HCT116 (cell line): Measurements from ENCODE around the gene CLIC3. TPM values are rescaled to one million over a fixed set of nuclear protein-coding genes. Genes with fewer than 3 reads are reported as not detected.

ENCODE experiments used
- ATAC-seq: fragments of 200-7000 bp; cut with Tn5 transposase; 2 replicates; pipeline ENCODE4 v1.9.1; 2020; ENCODE audit warnings: mild to moderate bottlenecking, moderate library complexity
- BruUV-seq: library from RNA; stranded (reverse); fragments of 400-500 nt; replicated peaks from 2 replicates; lab custom pipeline; 2021; lab: Mats Ljungman, UMichigan
- CTCF ChIA-PET: fragments of 300-600 bp; sonication (Branson Sonifier 250); formaldehyde crosslinking; loops from one replicate; lab custom pipeline; 2021; ENCODE audit warnings: antibody characterized with exemption; lab: Charles Lee
- POLR2A ChIA-PET: fragments of 300-600, 350-600 bp; sonication (Branson Sonifier 250); formaldehyde crosslinking; loops from one replicate; lab custom pipeline; 2021; ENCODE audit warnings: antibody characterized with exemption; lab: Charles Lee
- RAD21 ChIA-PET, 2 experiments: fragments of 300-600 bp; sonication (Branson Sonifier 250); formaldehyde crosslinking; loops; one replicate each; lab custom pipeline; 2023; ENCODE audit warnings: low total read pairs in 2 of 2; ENCODE audit not compliant: uncharacterized antibody in 2 of 2, unreplicated experiment in 2 of 2, low non-redundant PET in 1 of 2; lab: Charles Lee
- DNase-seq: peaks from one replicate; pipeline ENCODE4 v3.0.0-alpha.2; 2010; ENCODE audit warnings: low read depth, low spot score
- H2AFZ ChIP-seq: fragments of 200-600 bp; shearing (Covaris generic), sonication (generic); 2 replicates; pipeline ENCODE4 v1.6.1; 2017; ENCODE audit warnings: low read depth, mixed run types, mixed read lengths, antibody characterized with exemption, low read length; ENCODE audit not compliant: poor library complexity, severe bottlenecking
- H3K27ac ChIP-seq: 2 replicates; pipeline ENCODE4 v1.5.1; 2012; ENCODE audit warnings: low read depth, low read length
- H3K27me3 ChIP-seq: fragments of 200-600 bp; sonication (generic); 2 replicates; pipeline ENCODE4 v1.6.1; 2016; ENCODE audit warnings: mixed run types, low read length, mixed read lengths; ENCODE audit not compliant: insufficient read depth
- H3K36me3 ChIP-seq, 2 experiments: fragments of 200-500 bp in 1 of 2; fragments of 200-600 bp in 1 of 2; sonication (Bioruptor generic) in 1 of 2; sonication (generic) in 1 of 2; 2 replicates each; pipeline versions ENCODE4 v1.5.1 to v1.6.1; 2014 to 2016; ENCODE audit warnings: low read length in 2 of 2, inconsistent platforms in 1 of 2, mixed read lengths in 1 of 2, mixed run types in 1 of 2; ENCODE audit not compliant: insufficient read depth in 2 of 2, control insufficient read depth in 1 of 2
- H3K4me1 ChIP-seq, 2 experiments: fragments of 200-600 bp in 1 of 2; sonication (generic) in 1 of 2; 2 replicates each; pipeline versions ENCODE4 v1.5.1 to v1.6.1; 2012 to 2017; ENCODE audit warnings: low read length in 2 of 2, inconsistent platforms in 1 of 2, mild to moderate bottlenecking in 1 of 2, mixed read lengths in 1 of 2, mixed run types in 1 of 2, moderate library complexity in 1 of 2; ENCODE audit not compliant: insufficient read depth in 2 of 2, control insufficient read depth in 1 of 2
- H3K4me2 ChIP-seq: fragments of 200-600 bp; sonication (generic); 2 replicates; pipeline ENCODE4 v1.6.1; 2017; ENCODE audit warnings: mixed run types, low read length, mixed read lengths
- H3K4me3 ChIP-seq, 2 experiments: fragments of 200-600 bp in 1 of 2; sonication (generic) in 1 of 2; replicated peaks in 1 of 2; 2 replicates each; pipeline ENCODE4 v1.5.1; 2011 to 2016; ENCODE audit warnings: low read length in 2 of 2, control low read depth in 1 of 2, low read depth in 1 of 2, mild to moderate bottlenecking in 1 of 2, mixed read lengths in 1 of 2, mixed run types in 1 of 2
- H3K79me2 ChIP-seq: fragments of 200-600 bp; sonication (generic); 2 replicates; pipeline ENCODE4 v1.6.1; 2017; ENCODE audit warnings: mild to moderate bottlenecking, mixed run types, low read length, moderate library complexity, mixed read lengths; ENCODE audit not compliant: insufficient read depth
- H3K9ac ChIP-seq: fragments of 200-600 bp; sonication (generic); 2 replicates; pipeline ENCODE4 v1.6.1; 2016; ENCODE audit warnings: low read length, mixed read lengths
- H3K9me2 ChIP-seq: fragments of 200-600 bp; sonication (generic), shearing (Covaris generic); 2 replicates; pipeline ENCODE4 v1.6.1; 2017; ENCODE audit warnings: mixed run types, mild to moderate bottlenecking, moderate library complexity; ENCODE audit not compliant: insufficient read depth
- H3K9me3 ChIP-seq, 2 experiments: fragments of 200-500 bp in 1 of 2; fragments of 200-600 bp in 1 of 2; sonication (Bioruptor generic) in 1 of 2; sonication (generic) in 1 of 2; 2 replicates each; pipeline ENCODE4 v1.6.1; 2014 to 2017; ENCODE audit warnings: low read length in 2 of 2, mixed read lengths in 2 of 2, inconsistent platforms in 1 of 2, low read depth in 1 of 2, mild to moderate bottlenecking in 1 of 2, mixed run types in 1 of 2, moderate library complexity in 1 of 2; ENCODE audit not compliant: control insufficient read depth in 1 of 2, insufficient read depth in 1 of 2
- H4K20me1 ChIP-seq: fragments of 200-600 bp; sonication (generic), shearing (Covaris generic); 2 replicates; pipeline ENCODE4 v1.6.1; 2017; ENCODE audit warnings: mixed run types, mild to moderate bottlenecking, moderate library complexity; ENCODE audit not compliant: insufficient read depth
- CTCF ChIP-seq, 3 experiments: fragments of 200-600 bp in 1 of 3; sonication (generic) in 1 of 3; IDR thresholded peaks in 2 of 3; conservative IDR thresholded peaks in 1 of 3; 2 replicates each; pipeline ENCODE4 v1.5.1; 2012 to 2017; ENCODE audit warnings: low read depth in 2 of 3, low read length in 2 of 3, antibody characterized with exemption in 1 of 3, borderline replicate concordance in 1 of 3, control low read depth in 1 of 3, mild to moderate bottlenecking in 1 of 3, mixed read lengths in 1 of 3, mixed run types in 1 of 3, moderate library complexity in 1 of 3; ENCODE audit not compliant: insufficient read depth in 1 of 3
- POLR2AphosphoS5 ChIP-seq: IDR thresholded peaks from 2 replicates; pipeline ENCODE4 v1.6.1; 2011; ENCODE audit warnings: mild to moderate bottlenecking, low read depth, low read length, moderate library complexity
- TCF7L2 ChIP-seq: IDR thresholded peaks from 2 replicates; pipeline ENCODE4 v1.7.0; 2011; ENCODE audit warnings: borderline replicate concordance, inconsistent platforms; ENCODE audit not compliant: insufficient read depth, insufficient read length; ENCODE audit errors: extremely low read depth
- YY1 ChIP-seq: IDR thresholded peaks from 2 replicates; pipeline ENCODE4 v1.6.1; 2011; ENCODE audit warnings: low read length, low read depth, moderate library complexity, mild to moderate bottlenecking; ENCODE audit not compliant: insufficient replicate concordance; ENCODE audit errors: extremely low read depth
- intact Hi-C: fragments of 100-400 bp; cut with micrococcal nuclease; formaldehyde crosslinking; loops from 2 replicates; pipeline ENCODE4 v1.10.0; 2022
- total RNA-seq: library from RNA; stranded (reverse); gene quantifications from one replicate; pipeline ENCODE4 v1.2.1, GENCODE V29; 2021; ENCODE audit not compliant: unreplicated experiment

Gene CLIC3
- total RNA-seq, 1 experiment from 2014 or later: 8.4 TPM

GRCh38 chr9:137034709-137035506 lies 38.5 kb upstream of the CLIC3 start:
- DNase-seq (peak; percentile 69), ATAC-seq (peak; percentile 95)
- ChIA-PET POLR2A (interaction anchor here (1.4 kb wide), 1 partner anchor 87 kb away, joined by 9 read pairs; no protein-coding TSS in a partner anchor), CTCF (interaction anchor here (0.6 to 4.0 kb wide), 33 partner anchors 10 to 251 kb away, joined by 3 to 109 read pairs (median 4); partner anchors contain the start of genes AJM1, C8G, MAN1B1 and NPDC1), RAD21 (interaction anchor here (0.9 to 1.9 kb wide), 5 partner anchors 12 to 277 kb away, joined by 3 to 25 read pairs (median 3); partner anchors contain the start of gene LCN8 (in 1 of the 2))
- Histone ChIP-seq H3K27ac (no peak overlapping the region; the same call in 1 of the 2 replicates), H3K36me3 (peaks cover 3 to 7% of the 10 kb centered on the region in 2 experiments; a peak in 2 of 4 replicates), H4K20me1 (no peaks in the 10 kb centered on the region), H2AFZ (no peak overlapping the region), H3K4me1 (peaks cover 9 to 20% of the 10 kb centered on the region in 2 experiments; a peak in 3 of 4 replicates), H3K4me2 (peak overlapping the region; percentile 70), H3K27me3 (no peaks in the 10 kb centered on the region), H3K9me2 (no peaks in the 10 kb centered on the region), H3K9ac (peak overlapping the region; percentile 27; the same call in 1 of the 2 replicates), H3K4me3 (peak overlapping the region in 1 of 2 experiments; percentile 22; a peak in 1 of 4 replicates), H3K9me3 (no peaks in the 10 kb centered on the region), H3K79me2 (no peaks in the 10 kb centered on the region)
- BruUV-seq: no TSS peak
- TF ChIP-seq CTCF (IDR thresholded peaks at IDR 0.05 in 2 of 3, conservative IDR thresholded peaks at IDR 0.05 in 1 of 3; ENCODE audit: borderline replicate concordance in 1 of 3, insufficient read depth in 1 of 3, low read depth in 2 of 3, low read length in 2 of 3): peak in 2 of 3 experiments; percentile 85 to 96; a peak in 4 of 6 replicates
- TF ChIP-seq TCF7L2: peak; percentile 0
- TF ChIP-seq YY1: no peak
- TF ChIP-seq POLR2AphosphoS5: peak; percentile 27
- intact Hi-C loops: loop anchor here (1.0 to 5.0 kb wide), 3 partner anchors 87 to 248 kb away; partner anchors contain the start of gene AJM1
